Limb (tissue), 2 donors: ENCODE measurements around the gene MAST4.
"Not testable (repeated sequence)": the region's sequence is repeated elsewhere in the genome, so short reads cannot be mapped to it uniquely, and the experiment has no call there.

Source experiments
- DNase-seq, 2 donors: peaks; one replicate each; pipeline ENCODE4 v3.0.0-alpha.2; 2016; ENCODE audit errors: extremely low spot score in 2 of 2

The MAST4 gene

DNA sequence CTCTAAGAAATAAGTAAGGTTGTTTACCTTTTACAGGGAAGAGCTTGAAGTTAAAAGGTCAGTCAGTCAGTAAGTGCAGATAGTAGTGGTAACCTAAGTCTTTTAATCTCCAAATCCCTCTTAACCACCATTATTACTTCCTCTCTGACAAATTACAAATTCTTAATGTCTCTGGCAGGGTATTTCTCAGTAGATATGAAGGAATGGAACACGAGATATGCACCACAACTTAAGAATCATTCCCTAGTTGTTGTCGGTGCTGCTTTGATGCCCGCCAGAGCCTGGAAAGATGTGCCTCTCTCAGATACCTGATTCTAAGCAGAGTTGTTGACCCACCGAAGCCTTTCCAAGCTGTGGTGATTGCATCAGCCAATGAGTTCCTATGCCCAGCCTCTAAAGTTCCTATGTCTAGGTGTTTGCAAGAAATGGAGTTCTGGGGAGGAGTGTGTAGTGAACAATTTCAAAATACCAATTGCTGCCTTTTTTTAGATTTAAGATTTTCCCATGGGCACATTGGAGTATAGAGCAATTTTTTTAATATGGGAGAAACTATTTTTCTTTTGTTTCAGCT, 521.9 kb downstream of the MAST4 start:
- DNase-seq: no peak

DNA sequence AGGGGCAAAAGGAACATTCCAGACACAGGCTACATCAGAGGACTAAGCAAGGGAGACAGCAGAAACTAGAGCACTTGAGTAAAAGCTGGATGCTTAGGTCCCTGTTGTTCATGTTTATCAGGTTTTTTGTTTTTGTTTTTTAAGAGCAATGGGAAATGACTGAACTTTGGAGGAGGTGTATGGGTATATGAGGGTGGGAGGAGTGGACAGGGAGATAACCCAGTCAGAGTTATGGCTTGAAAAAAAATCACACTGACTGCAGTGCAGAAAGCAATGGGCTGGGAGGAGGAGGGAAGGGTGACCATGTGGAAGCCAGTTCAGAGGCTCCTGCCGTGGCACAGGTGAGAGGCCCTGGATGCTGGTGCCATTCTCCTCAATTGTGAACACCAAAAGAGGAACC, 522.8 kb downstream of the MAST4 start:
- no peak for DNase-seq

DNA sequence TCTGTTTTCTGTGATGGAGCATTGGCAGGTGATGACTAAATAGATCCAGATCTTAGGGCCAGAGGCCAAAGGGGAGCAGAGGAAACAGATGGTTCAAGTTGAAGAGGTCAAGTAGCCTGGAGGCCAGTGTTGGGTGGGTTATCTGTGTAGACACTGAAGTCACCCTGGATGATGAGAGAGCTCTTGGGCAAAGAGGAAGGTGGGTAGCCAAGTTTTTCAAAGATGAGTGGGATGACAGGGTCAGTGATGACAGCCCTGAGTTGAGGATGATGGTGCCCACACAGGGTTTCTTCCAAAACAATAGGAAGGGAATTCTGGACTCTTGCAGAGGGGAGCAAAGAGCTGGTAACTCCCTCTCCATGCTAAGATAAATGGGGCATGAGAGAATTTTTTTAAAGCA, 523.8 kb downstream of the MAST4 start:
- DNase-seq: no peak

DNA sequence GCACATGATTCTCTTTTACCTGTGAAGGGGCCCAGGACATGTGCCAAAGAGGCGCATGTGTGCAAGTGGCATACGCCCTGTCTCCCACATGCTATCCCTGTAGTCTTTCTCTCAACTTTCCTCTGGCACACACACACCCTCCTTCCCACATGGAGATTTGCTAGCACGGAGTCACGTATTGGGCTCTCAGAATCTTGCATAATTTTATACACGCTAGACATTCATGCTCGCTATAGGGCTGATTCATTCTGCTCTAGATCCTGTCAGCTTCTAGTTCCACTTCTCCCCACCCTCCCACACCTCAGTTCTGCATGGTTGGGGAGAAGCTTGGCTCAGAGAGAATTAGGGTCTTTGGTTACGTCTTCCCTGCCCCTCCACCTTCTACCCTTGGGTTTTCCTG, 527.6 kb downstream of the MAST4 start:
- no peak for DNase-seq

DNA sequence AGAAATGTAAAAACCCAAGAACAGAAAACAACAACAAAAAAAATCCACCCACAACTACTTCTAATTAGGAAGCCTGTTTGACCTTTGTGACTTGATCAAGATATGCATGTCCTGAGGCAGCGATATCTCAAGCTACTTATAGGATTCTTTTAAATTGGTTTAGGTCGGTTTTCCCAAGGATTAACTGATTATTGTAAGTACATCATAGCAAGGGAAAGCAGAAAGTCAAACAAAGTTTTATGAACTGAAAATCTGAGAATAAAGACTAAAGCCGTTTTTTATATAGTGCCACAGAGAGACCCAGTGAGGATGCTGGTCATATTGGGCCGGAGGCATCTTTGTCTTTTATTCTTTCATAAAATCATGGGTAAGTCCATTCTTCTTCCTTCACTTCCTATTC, 528.4 kb downstream of the MAST4 start:
- no peak for DNase-seq

DNA sequence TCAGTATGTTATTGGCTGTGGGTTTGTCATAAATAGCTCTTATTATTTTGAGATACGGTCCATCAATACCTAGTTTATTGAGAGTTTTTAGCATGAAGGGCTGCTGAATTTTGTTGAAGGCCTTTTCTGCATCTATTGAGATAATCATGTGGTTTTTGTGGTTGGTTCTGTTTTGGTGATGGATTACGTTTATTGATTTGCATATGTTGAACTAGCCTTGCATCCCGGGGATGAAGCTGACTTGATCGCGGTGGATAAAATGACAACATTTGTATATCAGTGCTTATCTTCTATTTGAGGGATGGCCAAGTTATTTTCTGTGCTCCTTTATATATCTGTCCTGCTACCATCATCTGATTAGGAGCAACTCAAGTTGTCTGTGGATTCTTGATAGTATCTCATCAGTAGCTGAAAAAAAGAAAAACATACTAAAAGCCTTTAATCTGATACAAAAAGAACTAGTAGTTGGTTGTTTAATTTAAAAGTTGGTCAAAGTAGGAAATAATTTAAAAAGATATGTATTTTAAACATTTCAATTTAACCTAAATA, 531.2 kb downstream of the MAST4 start:
- DNase-seq: not testable (repeated sequence)

DNA sequence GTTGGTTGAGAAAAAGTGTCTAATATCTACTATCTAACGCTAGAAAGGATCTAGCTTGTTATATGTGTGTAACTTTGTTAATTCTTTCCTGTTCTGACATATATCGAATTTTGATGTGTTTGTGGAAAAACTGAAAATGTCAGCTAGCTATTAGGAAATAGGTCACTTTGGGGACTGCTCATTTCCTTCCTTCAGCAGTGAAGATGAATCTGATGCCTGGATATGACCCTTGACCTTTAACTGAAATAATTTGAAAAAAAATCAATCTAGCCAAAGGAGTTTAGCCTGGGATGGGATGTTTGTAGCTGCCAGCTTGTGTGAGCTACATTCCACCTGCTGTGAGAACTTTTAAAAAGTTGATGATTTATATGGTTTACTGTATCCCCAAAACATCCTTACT, 533.6 kb downstream of the MAST4 start:
- DNase-seq: no peak

DNA sequence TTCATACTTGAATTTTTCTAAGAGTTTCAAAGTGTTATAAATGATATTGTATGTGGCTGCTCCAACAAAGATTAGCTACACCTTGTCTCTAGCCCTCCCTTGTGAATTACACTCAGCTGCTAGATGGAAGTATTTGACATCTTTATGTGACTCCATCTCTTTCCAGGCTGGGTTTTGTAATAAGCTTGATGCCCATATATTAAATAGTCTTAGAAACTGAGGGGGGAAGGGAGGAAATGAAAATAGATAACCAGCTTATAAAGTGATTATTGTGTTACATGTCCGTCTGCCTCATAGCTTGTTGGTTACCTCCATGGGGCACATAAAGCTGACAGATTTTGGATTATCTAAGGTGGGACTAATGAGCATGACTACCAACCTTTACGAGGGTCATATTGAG, 537.0 kb downstream of the MAST4 start:
- DNase-seq: no peak

DNA sequence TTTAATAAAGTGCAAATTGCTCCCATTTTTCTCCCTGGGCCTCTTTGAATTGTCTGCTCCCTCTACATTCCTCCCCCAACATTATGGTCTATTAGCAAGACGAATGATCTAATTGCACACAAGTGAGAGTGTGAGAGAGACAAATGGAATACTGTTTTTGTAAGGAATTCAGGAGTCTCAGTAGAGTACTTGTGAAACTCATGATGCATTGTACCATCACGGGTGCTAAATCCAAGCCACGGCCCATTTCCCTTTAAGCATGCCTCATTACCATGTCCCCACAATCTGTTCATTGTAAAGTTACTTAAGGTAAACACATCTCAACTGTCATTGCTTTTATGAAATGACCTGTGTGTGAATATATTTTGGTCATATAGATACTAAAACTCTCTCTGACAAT, 537.6 kb downstream of the MAST4 start:
- no peak for DNase-seq

DNA sequence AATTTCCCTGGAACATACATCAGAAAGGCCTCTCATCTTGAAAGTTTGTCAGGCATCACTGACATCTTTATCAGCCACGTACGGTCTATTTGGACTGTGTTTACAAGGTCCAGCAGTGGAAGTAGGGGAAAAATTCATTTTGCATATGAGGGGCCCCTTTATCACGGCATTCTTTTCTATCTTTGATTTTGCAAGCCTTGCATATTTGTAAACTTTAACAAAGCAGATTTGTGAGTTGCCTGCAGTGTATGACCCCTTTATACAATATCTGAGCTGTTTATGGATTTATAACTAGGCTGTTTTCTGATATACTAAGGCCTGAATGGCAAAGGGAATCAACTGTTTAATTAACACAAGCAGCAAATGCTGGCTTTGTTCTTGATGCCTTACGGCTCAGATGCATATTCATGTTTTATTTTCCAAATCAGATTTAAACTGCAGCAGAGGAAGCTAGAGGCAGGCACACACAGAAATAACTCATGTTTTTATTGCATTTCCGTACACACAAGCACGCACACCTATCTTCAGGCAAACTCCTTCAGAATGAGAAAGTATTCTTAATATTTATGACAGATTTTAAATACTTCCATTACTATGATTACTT, 539.3 kb downstream of the MAST4 start:
- no peak for DNase-seq

DNA sequence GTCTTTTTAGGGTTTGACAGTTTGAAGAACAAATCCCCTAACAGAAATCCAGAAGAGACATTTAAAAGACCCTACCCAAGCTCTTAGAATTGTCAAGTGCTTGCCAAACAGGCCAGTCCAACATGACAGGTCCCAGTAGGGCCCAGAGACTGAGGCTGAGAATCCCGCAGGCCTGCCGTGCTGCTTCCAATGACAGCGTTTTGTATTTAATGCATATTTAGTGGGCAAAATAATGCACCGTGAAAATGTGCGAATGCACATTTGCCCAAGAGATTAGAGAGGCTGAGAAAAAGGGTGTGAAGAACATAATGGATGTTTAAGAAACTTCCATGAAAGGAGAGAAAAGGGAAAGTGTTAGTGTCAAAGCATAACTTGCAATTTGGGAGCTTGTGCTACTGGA, 542.8 kb downstream of the MAST4 start:
- DNase-seq: no peak

DNA sequence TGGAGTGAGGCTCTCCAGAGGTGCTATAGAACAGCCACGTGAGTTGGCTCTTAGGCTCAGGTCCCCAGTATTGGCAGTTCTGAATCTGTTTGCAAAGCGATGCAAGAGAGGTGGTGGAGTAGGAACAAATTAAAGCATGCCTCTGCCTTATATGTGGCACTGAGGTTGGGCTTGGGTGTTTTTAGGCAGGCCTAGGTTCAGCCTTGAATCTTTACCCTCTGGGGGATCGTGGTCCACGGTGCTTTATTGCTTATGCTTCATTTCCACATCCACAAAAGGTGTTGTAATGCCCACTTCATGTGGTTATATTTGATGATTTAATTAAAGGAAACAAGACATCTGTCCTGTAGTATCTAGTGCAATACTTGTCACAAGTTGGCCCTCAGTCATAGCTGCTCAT, 544.2 kb downstream of the MAST4 start:
- DNase-seq: no peak

DNA sequence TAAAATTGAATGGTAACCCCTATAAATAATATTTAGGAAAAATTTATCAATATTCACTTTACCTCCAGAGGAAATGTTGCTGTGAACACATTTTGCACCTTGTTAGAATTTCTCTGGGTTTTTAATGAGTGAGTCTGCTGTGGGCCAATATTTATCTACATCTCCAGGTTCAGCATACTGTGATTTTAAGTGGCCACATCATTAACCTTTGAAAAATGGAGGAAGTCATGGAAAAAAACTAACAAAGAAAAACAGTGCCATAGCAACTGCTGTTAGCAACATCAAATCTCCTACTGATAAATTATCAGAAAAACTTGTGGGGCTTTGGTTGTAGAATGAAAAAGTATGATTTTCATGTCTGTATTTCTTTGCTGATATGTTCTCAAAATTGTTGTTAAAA, 545.5 kb downstream of the MAST4 start:
- DNase-seq: no peak

DNA sequence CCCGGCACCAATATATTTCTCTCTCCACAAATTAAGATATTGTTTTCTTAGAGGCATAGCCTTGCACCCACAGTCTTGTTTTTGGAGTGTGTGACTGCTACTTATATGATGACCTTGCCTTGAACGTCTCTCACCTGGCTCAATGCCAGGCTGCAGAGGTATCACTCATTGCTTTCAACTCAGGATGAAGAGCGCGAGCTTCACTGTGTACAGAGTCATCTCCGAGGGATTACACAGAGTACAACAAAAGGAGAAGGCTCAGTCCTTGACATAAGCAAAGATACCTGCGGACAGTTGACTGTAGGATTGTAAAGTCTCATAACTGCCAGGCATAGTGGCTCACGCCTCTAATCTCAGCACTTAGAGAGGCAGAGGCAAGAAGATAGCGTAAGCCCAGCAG, 546.6 kb downstream of the MAST4 start:
- DNase-seq: no peak

DNA sequence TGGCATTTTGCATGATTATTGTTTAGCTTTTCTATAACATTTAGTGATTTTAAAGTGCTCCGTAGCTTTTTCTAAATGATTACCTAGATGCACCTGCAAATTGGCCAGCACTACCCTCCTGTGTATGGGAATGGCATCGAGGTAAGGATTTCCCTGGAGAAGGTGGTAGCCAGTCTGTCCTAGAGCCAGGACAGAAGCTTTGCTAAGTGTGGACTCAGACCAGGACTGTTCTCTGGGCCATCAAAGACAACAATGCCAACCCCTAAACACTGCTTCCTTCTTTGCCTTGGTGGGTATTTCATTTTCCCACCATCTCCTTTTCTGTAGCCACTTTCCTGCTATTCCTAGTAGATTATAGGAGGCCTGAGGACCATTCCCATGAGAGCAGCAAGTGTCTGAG, 547.4 kb downstream of the MAST4 start:
- DNase-seq: no peak

DNA sequence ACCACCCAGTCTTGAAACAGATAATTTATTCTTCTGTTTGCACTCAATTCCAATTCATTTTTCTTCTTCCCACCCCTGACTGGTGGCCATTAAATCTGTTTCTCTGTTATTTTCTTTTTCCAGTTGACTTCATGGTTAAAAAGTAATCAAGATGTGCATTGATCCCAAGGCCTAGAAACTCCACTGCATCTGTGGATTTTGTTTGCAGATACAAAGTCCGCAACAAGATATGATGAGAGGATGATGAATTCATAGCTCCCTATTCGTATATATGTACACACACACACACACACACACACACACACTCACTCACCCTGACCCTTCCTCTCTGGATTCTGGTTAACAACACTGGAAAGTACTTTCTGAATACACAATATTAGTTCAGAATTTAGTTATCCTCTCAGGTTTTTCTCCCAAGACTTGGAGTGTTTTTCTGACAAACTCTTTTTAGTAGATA, 548.0 kb downstream of the MAST4 start:
- no peak for DNase-seq

DNA sequence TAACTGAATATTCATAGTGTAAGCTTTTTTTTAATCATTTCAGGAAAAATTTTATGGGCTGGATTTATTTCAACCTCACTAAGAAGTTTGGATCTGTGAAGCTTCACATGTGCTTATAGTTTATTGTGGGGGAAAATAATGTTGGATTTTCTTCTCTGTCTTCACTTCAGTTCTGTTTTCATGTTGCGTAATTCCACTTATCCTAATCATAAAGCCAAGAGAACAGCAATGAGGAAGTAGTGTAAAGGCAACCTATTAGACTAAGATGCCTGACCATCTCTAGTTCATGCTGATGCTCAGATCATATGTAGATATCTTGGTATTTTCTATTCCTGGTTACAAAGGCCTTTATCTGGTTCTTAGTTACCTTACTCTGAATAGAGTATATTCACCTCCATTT, 550.4 kb downstream of the MAST4 start:
- no peak for DNase-seq

DNA sequence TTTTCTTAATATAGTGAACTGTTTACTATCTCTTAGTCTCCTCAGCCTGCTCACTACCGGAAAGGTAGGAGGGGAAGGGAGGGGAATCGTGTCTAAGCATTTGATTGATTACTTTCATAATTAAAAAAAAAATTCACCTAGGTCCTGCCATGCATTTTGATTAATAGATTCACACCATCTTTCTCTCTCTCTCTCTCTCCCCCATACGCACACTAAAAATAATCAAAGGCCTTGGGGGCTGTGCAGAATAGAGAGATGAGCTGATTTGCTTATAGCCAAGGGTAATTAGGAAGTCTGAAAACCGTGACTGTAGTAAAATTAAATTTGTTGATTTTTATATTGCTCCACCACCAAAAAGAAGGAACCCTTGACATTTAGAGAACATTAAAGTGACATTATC, 550.8 kb downstream of the MAST4 start:
- no peak for DNase-seq

DNA sequence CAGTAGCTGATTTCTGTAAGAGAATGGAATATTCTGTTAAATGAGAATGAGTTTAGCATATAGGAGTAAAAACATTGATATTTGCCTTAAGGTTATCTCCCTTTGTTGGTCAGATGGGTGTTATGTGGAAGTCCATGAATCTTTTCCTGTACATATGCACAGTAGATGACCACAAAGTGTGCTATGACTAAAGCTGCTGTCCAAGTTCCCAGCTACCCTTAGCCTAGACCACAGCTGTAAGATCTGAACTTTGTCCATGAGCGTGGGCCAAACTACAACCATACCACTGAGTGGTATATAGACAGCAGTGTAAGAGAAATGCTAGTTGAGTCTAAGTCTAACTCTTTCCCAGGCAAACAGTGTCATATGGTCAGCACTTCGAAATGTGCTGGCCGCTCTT, 551.6 kb downstream of the MAST4 start:
- no peak for DNase-seq

DNA sequence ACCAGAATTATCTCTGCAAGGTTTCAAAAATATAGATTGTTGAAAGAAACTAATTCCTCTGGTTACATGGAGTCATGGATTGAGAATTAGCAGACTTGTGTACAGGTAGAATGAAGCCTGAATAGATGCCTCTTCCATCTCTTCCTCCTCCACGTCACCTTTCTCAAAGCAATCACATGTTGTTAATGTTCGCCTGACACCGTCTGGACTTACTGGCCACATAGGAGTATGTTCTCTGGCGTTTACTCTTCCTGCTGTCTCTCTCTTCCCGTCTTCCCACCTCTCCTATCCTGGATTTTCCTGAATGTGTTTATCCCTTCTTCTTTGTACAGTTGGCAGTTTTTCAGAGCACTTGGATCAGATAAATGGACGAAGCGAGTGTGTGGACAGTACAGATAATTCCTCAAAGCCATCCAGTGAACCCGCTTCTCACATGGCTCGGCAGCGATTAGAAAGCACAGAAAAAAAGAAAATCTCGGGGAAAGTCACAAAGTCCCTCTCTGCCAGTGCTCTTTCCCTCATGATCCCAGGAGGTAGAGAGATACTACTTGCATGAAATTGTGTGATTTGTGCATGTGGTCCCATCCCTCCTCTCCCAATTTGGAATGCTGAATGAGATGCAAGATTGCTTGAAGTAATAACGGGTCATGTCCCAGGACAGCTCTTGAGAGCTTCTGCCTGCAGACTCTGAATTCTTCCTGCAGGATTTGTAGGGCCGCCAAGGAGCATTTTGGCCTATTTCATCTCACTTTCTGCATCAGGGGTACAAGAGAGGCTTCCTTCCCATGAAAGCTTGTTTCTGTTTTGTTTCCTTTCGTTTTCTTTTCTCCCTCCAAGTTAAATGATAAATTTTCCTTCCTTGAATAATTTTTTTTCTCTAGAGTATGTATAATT, 553.1 kb downstream of the MAST4 start:
- no peak for DNase-seq

DNA sequence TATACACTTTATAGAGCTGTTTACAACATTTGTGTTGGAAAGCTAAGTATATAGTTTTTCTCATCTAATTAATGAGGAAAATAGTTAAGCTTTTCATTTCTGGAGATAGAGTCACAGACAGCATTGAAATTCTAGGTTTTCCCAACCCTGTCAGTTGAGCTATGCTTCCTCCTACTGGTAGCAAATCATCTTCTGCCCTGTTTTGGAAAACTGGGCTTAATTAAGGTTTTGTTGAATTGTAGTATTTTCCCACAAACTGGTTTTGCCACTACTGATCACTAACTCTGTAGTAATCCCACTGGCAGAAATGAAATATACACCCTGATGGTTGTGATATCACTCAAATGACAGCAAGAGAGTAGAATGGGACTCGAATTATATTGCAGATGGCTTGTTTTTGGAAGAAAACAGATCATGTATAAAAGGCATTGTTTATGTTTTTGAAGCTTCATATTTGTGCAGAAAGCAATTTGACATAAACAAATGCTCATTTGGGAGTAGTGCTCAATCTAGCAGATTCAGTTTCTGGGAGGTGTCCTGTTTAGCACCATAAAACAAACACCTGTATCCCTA, 553.8 kb downstream of the MAST4 start:
- DNase-seq: peak in 1 of 2 donors; percentile 25

DNA sequence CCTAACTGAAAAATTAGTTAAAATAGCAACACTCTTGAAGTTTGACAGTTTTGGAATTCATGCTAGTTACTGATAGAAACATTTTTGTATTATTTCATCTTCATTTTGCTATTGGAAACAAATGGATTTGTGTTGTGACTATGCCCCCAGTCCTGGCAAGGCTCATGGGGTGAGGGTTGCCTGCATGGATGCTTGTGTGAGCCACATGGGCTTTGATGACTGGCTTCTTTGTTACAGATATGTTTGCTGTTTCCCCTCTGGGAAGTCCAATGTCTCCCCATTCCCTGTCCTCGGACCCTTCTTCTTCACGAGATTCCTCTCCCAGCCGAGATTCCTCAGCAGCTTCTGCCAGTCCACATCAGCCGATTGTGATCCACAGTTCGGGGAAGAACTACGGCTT, 556.2 kb downstream of the MAST4 start:
- no peak for DNase-seq
